ENCODE results near the gene PDZRN3.

GRCh38 chr3:73435055-73435454 is 189.7 kb downstream of the PDZRN3 start:
- TF ChIP-seq POLR2A (IDR thresholded peaks at IDR 0.05; ENCODE audit: low read length) = no peak
- no peak for TF ChIP-seq CTCF (IDR thresholded peaks at IDR 0.05)
- no peak for TF ChIP-seq RARB (CRISPR knock-in tag; IDR thresholded peaks at IDR 0.05)
- TF ChIP-seq, protein P1, sequence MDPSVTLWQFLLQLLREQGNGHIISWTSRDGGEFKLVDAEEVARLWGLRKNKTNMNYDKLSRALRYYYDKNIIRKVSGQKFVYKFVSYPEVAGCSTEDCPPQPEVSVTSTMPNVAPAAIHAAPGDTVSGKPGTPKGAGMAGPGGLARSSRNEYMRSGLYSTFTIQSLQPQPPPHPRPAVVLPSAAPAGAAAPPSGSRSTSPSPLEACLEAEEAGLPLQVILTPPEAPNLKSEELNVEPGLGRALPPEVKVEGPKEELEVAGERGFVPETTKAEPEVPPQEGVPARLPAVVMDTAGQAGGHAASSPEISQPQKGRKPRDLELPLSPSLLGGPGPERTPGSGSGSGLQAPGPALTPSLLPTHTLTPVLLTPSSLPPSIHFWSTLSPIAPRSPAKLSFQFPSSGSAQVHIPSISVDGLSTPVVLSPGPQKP (IDR thresholded peaks at IDR 0.05; ENCODE audit: low read depth, low read length) = no peak
